CD4-positive, CD25-positive, alpha-beta regulatory T cell (primary cell): Measurements from ENCODE around the gene YPEL2. TPM values are rescaled to one million over a fixed set of nuclear protein-coding genes. Genes with fewer than 3 reads are reported as not detected.
A peak's percentile ranks its signal among the peaks of the same experiment; 100 is the strongest.

Experiments
- ATAC-seq, 2 donors: fragments of 150-1000 bp; cut with Tn5 transposase; one replicate each; pipeline ENCODE4 v1.10.0; 2021; ENCODE audit warnings: low read depth in 2 of 2, moderate number of reproducible peaks in 2 of 2, moderate library complexity in 1 of 2
- DNase-seq, 3 donors: peaks; one replicate each; pipeline versions ENCODE4 v3.0.0 to v3.0.0-alpha.2; 2012 to 2022; ENCODE audit warnings: mixed read lengths in 1 of 3
- H3K27ac ChIP-seq: one replicate; pipeline ENCODE4 v1.7.0; 2013; ENCODE audit warnings: mild to moderate bottlenecking, low read length; ENCODE audit not compliant: insufficient read depth, poor library complexity, severe bottlenecking
- H3K27me3 ChIP-seq: one replicate; pipeline ENCODE4 v1.7.0; 2013; ENCODE audit warnings: low read length; ENCODE audit not compliant: control insufficient read depth, insufficient read depth
- H3K36me3 ChIP-seq: one replicate; pipeline ENCODE4 v1.7.0; 2013; ENCODE audit warnings: mild to moderate bottlenecking, low read length, moderate library complexity; ENCODE audit not compliant: control insufficient read depth, insufficient read depth
- H3K4me1 ChIP-seq: 2 replicates; pipeline ENCODE4 v1.7.0; 2013; ENCODE audit warnings: mild to moderate bottlenecking, low read length; ENCODE audit not compliant: insufficient read depth, control insufficient read depth, poor library complexity, severe bottlenecking
- H3K4me3 ChIP-seq: one replicate; pipeline ENCODE4 v1.7.0; 2013; ENCODE audit warnings: low read depth, mild to moderate bottlenecking, low read length, moderate library complexity
- H3K9me3 ChIP-seq, 2 experiments: 1 replicate in 1 of 2; 2 replicates in 1 of 2; pipeline ENCODE4 v1.7.0; 2013; ENCODE audit warnings: low read length in 2 of 2, mild to moderate bottlenecking in 1 of 2, moderate library complexity in 1 of 2; ENCODE audit not compliant: control insufficient read depth in 2 of 2
- H3K27ac Mint-ChIP-seq, 3 donors: one replicate each; pipeline ENCODE4 v1.8.0; 2020 to 2022; ENCODE audit warnings: mild to moderate bottlenecking in 3 of 3, mixed read lengths in 3 of 3, moderate library complexity in 2 of 3
- H3K27me3 Mint-ChIP-seq: one replicate; pipeline ENCODE4 v1.8.0; 2022; ENCODE audit warnings: mild to moderate bottlenecking, mixed read lengths
- H3K36me3 Mint-ChIP-seq: one replicate; pipeline ENCODE4 v1.8.0; 2020; ENCODE audit warnings: mixed read lengths
- H3K4me1 Mint-ChIP-seq, 4 donors: one replicate each; pipeline ENCODE4 v1.8.0; 2020 to 2022; ENCODE audit warnings: mixed read lengths in 4 of 4, mild to moderate bottlenecking in 1 of 4
- H3K4me3 Mint-ChIP-seq, 4 donors: one replicate each; pipeline ENCODE4 v1.8.0; 2020 to 2022; ENCODE audit warnings: mild to moderate bottlenecking in 4 of 4, mixed read lengths in 4 of 4, moderate library complexity in 3 of 4
- H3K9me3 Mint-ChIP-seq, 7 donors: one replicate each; pipeline ENCODE4 v1.8.0; 2020 to 2022; ENCODE audit warnings: mixed read lengths in 7 of 7, mild to moderate bottlenecking in 3 of 7, moderate library complexity in 2 of 7
- polyA plus RNA-seq, 4 donors: library from polyadenylated mRNA; unstranded; fragments of 300-500 nt; fragmentation: Illumina TruSeq; gene quantifications; one replicate each; pipeline ENCODE4 v1.2.3, GENCODE V29; 2021
- total RNA-seq: library from RNA; stranded (reverse); gene quantifications from one replicate; pipeline ENCODE4 v1.2.3, GENCODE V29; 2022

The YPEL2 gene
- total and polyA plus RNA-seq, 5 donors from 2014 or later = 35.7 to 64.3 (median 44.8) TPM

DNA sequence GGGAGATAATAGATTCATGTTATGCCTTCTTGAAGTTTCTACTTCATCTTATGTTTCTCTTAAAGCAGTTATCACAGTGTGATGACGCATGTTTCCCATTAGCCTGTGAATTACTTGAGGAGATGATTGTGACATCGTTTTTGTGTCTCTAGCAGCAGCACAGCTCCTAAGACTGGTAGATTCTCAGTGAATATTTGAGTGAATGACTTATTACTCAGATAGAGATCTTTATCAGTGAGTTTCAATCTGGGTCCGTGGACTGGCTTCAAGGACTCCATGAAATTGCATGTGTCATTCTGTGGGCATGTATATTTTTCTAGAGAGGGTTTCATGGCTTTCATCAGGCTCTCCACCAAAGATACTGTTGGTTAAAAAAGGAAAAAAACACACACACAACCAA is 29.9 kb downstream of the YPEL2 start:
- Histone ChIP-seq H3K27me3 (no peaks in the 10 kb centered on the region), H3K36me3 (peaks cover 12% of the 10 kb centered on the region), H3K27ac (peak overlapping the region; percentile 73), H3K9me3 (peaks cover 1 to 4% of the 10 kb centered on the region in 2 experiments), H3K4me1 (peaks cover 91% of the 10 kb centered on the region), H3K4me3 (peak overlapping the region; percentile 93)
- Mint-ChIP-seq H3K27ac (peak overlapping the region; percentile 93 to 98 (median 95)), H3K4me3 (peak overlapping the region; percentile 83 to 94 (median 88)), H3K9me3 (peaks cover 0 to 6% (median 0%) of the 10 kb centered on the region in 7 donors), H3K27me3 (no peaks in the 10 kb centered on the region), H3K4me1 (peaks cover 20 to 97% (median 70%) of the 10 kb centered on the region in 4 donors), H3K36me3 (peaks cover 26% of the 10 kb centered on the region)
- DNase-seq (peak in 1 of 3 donors; percentile 61), ATAC-seq (peak; percentile 9 to 24)

DNA sequence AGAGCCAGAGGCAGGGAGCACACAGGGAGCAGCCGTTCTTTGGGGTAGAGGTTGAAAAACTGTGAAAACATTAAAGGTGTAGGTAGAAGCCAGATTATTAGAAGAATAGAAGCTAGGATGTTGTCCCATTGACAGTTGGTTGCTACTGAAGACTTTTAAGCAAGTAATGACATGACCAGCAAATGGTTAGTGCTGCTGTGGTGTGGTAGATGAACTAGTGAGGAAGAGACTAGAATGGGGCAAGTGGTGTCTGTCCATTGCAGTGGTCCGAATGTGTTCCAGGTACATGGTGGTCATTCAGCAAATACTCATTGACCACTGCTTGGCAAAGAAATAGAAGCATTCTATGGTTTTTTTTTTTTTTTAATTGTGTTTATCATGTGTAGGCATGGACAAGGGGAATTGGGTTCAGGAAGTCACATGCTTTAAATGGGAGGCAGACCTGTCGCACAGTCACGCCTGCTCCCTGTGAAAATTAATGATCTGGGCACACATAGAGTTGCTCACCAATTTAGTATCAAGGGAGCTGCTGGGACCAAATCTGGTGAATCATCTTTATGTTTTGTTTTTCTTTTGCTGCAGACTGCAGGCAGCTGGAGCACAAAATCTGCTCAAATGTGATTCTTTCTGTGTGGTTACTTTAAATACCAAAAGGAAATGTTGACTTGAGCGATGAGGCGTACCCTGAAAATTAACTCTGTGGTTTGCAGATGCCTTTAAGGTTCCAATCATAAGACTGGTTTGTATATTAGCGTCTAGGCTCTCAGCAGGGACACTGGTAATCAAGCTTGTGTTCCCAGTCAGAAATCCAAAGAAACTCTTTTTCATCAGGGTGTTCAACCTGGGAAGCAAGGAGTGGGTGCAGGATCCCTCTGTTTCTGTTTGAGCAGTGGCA is 30.7 kb downstream of the YPEL2 start:
- peak overlapping the region; percentile 83 to 94 (median 88) for H3K4me3 Mint-ChIP-seq
- H3K27ac Mint-ChIP-seq = peak overlapping the region; percentile 93 to 98 (median 95)
- Histone ChIP-seq H3K4me1 (peaks cover 99% of the 10 kb centered on the region), H3K9me3 (no peaks in the 10 kb centered on the region), H3K27me3 (no peaks in the 10 kb centered on the region), H3K36me3 (peaks cover 5% of the 10 kb centered on the region), H3K27ac (peak overlapping the region; percentile 73), H3K4me3 (peak overlapping the region; percentile 93)
- peak in 2 of 3 donors; percentile 71 to 91 for DNase-seq
- H3K27me3 Mint-ChIP-seq = no peaks in the 10 kb centered on the region
- peaks cover 0 to 1% (median 0%) of the 10 kb centered on the region in 7 donors for H3K9me3 Mint-ChIP-seq
- H3K36me3 Mint-ChIP-seq = peaks cover 20% of the 10 kb centered on the region
- peaks cover 22 to 97% (median 69%) of the 10 kb centered on the region in 4 donors for H3K4me1 Mint-ChIP-seq
- ATAC-seq = peak; percentile 72 to 81

- Mint-ChIP-seq H3K27ac (peak overlapping the region; percentile 93 to 98 (median 95)), H3K27me3 (no peaks in the 10 kb centered on the region), H3K36me3 (peaks cover 20% of the 10 kb centered on the region), H3K9me3 (peaks cover 0 to under 1% (median 0%) of the 10 kb centered on the region in 7 donors), H3K4me1 (peaks cover 28 to 97% (median 69%) of the 10 kb centered on the region in 4 donors), H3K4me3 (peak overlapping the region; percentile 83 to 94 (median 88))
- Histone ChIP-seq H3K36me3 (peaks cover 4% of the 10 kb centered on the region), H3K27ac (peak overlapping the region; percentile 73), H3K4me3 (peak overlapping the region; percentile 93), H3K9me3 (no peaks in the 10 kb centered on the region), H3K4me1 (peaks cover 99% of the 10 kb centered on the region), H3K27me3 (no peaks in the 10 kb centered on the region)
- DNase-seq (no peak), ATAC-seq (peak in 1 of 2 donors; percentile 3)
Observed at GRCh38 chr17:59362811-59363205, 31.4 kb downstream of the YPEL2 start.

- Histone ChIP-seq H3K4me1 (peaks cover 83% of the 10 kb centered on the region), H3K9me3 (no peaks in the 10 kb centered on the region), H3K36me3 (peaks cover 4% of the 10 kb centered on the region), H3K4me3 (peak overlapping the region; percentile 61), H3K27me3 (no peaks in the 10 kb centered on the region), H3K27ac (peak overlapping the region; percentile 73)
- Mint-ChIP-seq H3K4me1 (peaks cover 33 to 94% (median 67%) of the 10 kb centered on the region in 4 donors), H3K27ac (peak overlapping the region; percentile 93 to 99 (median 98)), H3K36me3 (peaks cover 18% of the 10 kb centered on the region), H3K9me3 (no peaks in the 10 kb centered on the region), H3K27me3 (no peaks in the 10 kb centered on the region), H3K4me3 (peak overlapping the region; percentile 52 to 88 (median 83))
- peak in 2 of 3 donors; percentile 66 to 73 for DNase-seq
- ATAC-seq = peak; percentile 7 to 16
Observed at GRCh38 chr17:59365383-59365981, 34.0 kb downstream of the YPEL2 start.

DNA sequence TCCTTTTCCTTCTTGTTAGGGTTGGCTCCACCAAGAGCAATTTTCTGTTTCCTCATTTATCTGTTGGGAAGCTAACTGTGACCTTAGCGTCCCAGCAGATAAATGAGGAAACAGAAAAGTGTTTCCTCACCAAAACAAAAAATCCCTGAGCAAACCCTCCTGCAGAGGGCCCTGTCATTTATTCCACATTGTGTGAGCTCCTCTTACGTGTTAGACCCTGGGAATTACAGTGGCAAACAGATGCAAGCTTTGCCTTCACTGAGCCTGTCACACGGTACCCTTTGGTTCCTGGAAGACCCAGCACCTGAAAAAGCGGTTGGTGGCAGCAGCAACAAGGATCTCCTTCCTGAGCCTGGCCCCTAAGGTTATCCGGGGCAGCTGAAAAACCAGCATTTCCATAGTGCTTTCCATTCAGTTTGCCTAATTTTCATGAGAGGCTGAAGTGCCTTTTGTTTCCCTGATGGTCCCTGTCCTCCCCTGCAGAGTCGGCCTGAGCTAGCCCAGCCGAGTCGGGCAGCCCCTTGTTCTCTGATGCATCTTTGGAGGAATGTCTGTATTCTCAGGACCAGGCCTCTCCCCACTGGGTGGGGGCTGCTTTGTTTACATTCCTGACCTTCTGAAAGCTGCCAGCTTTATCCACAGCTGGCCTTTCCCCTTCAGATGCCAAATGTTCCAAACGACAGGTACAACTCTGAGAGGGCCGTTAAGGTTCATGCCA is 34.7 kb downstream of the YPEL2 start:
- H3K4me3 ChIP-seq = peak overlapping the region; percentile 61
- ATAC-seq (no peak), DNase-seq (no peak)
- H3K4me3 Mint-ChIP-seq = peak overlapping the region; percentile 52 to 88 (median 83)
- H3K27ac Mint-ChIP-seq = peak overlapping the region; percentile 93 to 99 (median 98)
- peaks cover 4% of the 10 kb centered on the region for H3K36me3 ChIP-seq
- peaks cover 83% of the 10 kb centered on the region for H3K4me1 ChIP-seq
- H3K27me3 Mint-ChIP-seq = no peaks in the 10 kb centered on the region
- no peaks in the 10 kb centered on the region for H3K9me3 Mint-ChIP-seq
- peaks cover 29 to 94% (median 66%) of the 10 kb centered on the region in 4 donors for H3K4me1 Mint-ChIP-seq
- H3K27ac ChIP-seq = peak overlapping the region; percentile 73
- H3K36me3 Mint-ChIP-seq = peaks cover 18% of the 10 kb centered on the region
- no peaks in the 10 kb centered on the region for H3K9me3 ChIP-seq
- no peaks in the 10 kb centered on the region for H3K27me3 ChIP-seq

GRCh38 chr17:59366773-59367656 is 35.6 kb downstream of the YPEL2 start:
- no peak for DNase-seq
- peak overlapping the region; percentile 73 for H3K27ac ChIP-seq
- H3K27ac Mint-ChIP-seq = peak overlapping the region; percentile 93 to 99 (median 98)

More at GRCh38 chr17:59366773-59367656, 35.6 kb downstream of the YPEL2 start:
- Histone ChIP-seq H3K27me3 (no peaks in the 10 kb centered on the region), H3K4me1 (peaks cover 83% of the 10 kb centered on the region), H3K4me3 (peak overlapping the region; percentile 61), H3K36me3 (peaks cover 4% of the 10 kb centered on the region), H3K9me3 (no peaks in the 10 kb centered on the region)
- ATAC-seq = no peak
- H3K4me3 Mint-ChIP-seq = peak overlapping the region; percentile 76 to 88 (median 83)
- H3K9me3 Mint-ChIP-seq = no peaks in the 10 kb centered on the region
- no peaks in the 10 kb centered on the region for H3K27me3 Mint-ChIP-seq
- H3K36me3 Mint-ChIP-seq = peaks cover 18% of the 10 kb centered on the region
- H3K4me1 Mint-ChIP-seq = peaks cover 27 to 94% (median 64%) of the 10 kb centered on the region in 4 donors
